SKM-1 treated with dmso at 0.1 percent for 144 hours (cell line): ENCODE measurements around the gene YAP1.

ENCODE experiments used
- DNase-seq: peaks from one replicate; lab custom pipeline; 2025; ENCODE audit not compliant: unreplicated experiment; lab: John Stamatoyannopoulos, UW

Gene YAP1

DNA sequence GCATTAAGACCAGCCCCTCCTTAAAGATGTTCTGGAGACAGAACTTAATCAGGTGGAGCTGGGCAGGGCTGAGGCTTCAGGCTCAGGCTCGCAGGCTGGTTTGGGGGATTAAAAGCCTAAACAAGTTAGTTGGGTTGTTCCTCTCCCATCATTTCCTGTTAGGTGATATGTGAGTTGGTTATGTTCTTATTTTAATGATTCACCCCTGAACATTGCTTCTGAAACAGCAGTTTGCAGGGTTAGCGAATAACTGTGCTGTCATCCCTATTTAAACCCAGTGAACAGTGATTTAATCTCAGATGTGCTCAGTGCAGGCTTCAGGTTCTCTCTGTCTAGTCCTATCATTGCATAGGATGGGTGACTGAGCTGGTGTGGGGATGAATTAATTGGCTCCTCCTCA, 159.7 kb downstream of the YAP1 start:
- DNase-seq, result no peak

DNA sequence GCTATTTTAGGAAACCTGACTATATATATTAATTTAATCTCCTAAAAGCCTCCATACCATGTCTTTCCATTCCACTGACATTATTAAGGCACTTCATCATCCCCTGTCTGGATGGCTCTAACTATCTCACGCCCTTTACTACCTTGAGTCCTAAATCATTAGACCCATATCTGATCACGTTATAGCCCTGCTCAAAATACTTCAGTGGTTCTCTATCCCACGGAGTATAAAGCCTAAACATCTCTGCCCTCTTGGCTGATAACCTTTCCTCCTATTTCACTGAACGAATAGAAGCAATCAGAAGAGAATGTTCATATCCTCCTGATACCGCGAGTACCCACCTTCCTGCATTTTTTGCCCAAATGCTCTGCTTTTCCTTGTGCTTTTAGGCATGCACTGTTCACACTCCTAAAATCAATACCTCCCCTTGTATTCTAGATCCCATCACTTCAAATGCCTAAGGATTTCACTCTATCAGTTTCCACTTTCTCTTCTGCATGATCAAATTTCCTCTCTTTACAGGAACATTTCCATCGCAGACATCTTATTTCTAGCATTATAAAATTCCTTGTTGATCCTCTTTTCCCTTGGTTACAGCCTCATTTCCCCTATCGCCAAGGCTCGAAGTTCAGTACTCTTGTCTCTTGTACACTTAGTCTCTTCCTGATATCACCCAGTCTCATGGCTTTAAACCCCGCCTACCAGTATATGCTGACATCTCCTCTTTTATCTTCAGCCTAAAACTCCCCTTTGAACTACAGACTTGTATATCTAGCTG, 162.0 kb downstream of the YAP1 start:
- no peak for DNase-seq

DNA sequence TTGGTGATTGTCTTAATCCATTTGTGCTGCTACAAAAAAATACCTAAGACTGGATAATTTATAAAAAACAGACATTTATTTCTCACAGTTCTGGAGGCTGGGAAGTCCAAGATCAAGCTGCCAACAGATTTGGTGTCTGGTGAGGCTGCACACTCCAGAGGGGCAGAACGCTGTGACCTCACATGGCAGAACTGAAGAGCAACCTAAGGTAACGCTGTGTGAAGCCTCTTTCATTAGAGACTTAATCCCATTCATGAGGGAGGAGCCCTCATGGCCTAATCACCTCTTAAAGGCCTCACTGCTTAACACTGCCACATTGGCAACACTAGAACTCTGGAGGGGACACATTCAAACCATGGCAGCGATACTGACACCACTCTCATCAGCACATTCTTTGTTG, 164.4 kb downstream of the YAP1 start:
- no peak for DNase-seq

DNA sequence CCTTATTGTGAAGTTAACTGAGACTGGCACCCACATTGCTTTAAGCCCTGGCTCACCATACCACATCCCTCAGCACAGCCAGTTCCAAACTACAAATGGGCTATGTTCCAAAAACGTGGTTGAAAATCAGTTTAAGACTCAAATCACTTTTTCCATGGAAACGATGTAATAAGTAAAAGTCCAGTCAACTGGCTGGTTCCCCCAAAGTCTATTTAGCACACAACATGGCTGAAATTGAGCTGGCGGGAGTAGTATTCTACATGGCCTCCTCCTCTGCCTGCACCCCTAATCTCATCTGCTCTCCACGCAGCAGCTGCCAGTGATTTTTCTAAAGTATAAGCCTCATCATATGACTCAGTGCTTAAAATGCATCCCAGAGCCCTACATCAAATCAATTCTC, 166.1 kb downstream of the YAP1 start:
- no peak for DNase-seq

DNA sequence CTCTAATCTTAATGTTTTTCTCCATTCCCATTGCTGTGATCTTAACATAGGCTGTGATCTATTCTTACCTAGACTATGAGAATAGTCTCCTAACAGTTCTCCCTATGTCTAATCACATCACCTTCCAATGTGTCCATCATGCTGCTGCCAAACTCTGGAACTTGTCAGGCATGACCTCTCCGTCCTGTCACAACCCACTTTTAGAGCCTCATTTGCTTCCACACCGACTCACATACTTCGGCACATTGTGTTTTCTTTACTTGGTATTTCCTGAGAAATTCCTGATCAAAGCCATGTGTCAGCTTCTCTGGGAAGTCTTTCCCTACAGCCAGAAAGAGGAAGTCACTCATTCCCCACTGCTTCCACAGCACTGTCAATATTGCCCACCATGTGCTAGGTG, 166.5 kb downstream of the YAP1 start:
- DNase-seq, result no peak

DNA sequence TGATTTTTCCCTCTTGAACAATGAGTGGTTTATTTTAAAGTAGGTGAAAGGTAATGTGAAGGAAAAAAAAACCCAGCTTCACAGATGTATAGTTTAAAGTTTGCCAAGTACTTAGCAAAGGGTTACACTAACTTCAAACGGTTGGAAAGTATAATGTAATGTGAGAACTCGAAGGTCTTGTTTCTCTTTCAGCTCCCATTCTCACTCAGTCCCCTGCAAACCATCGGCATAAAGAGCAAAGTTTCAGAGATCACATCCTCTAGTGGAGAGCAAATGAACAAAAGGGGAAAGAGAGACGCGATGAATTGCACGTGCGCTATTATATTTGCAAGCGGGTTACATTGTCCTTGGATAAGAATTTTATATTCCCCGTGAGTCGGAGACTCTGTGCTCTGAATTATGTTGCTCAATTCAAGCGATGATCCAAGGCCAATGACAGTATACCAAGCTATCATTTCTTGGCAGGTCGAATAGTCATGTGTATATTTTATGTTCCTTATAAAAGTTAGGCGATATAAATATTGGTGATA, 169.5 kb downstream of the YAP1 start:
- no peak for DNase-seq

DNA sequence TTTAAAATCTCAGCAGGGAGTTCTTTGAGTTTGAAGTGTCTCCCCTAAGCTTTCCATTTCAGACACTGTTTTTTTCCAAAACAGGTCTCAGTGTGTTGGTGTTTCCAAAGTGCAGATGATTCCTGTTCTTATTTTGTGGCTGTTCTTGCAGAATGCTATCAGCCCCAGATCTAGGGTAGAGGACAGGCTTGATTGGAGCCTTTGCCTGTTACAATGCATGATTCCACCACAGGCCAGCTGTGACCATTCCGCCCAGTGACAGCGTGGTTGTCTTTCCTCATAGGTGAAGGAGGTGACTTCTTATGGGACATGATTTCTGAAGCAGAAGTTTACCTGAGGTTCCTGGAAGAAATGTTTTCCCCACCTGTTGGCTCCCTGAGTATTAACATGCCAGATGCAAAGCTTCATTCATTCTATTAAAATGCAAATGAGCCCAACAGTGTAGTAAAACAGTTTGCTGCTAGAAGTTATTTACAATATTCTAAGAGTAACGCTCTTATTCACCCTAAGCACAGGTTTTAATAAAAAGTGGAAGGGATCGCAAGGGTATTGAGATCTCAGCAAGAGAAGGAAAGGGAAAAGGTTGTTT, 170.1 kb downstream of the YAP1 start:
- DNase-seq, result no peak
